SK-N-SH (cell line): Measurements from ENCODE around the gene KMT2B.

ENCODE experiments used
- EZH2phosphoT487 ChIP-seq: fragments of 200-600 bp; sonication (generic); IDR thresholded peaks from 2 replicates; pipeline ENCODE4 v1.6.1; 2017; ENCODE audit warnings: low read depth, mixed run types, mild to moderate bottlenecking, antibody characterized with exemption, moderate library complexity, borderline replicate concordance
- FOXM1 ChIP-seq: IDR thresholded peaks from 2 replicates; pipeline ENCODE4 v1.4.0; 2012; ENCODE audit warnings: low read depth, mild to moderate bottlenecking
- GABPA ChIP-seq: IDR thresholded peaks from 2 replicates; pipeline ENCODE4 v1.4.0; 2012; ENCODE audit warnings: low read depth, mild to moderate bottlenecking
- JUND ChIP-seq: IDR thresholded peaks from 2 replicates; pipeline ENCODE4 v1.4.0; 2012
- POLR2AphosphoS5 ChIP-seq: IDR thresholded peaks from 2 replicates; pipeline ENCODE4 v1.6.1; 2012; ENCODE audit warnings: low read depth, low read length
- RAD21 ChIP-seq: IDR thresholded peaks from 2 replicates; pipeline ENCODE4 v1.6.1; 2012; ENCODE audit warnings: mild to moderate bottlenecking, low read length
- TAF1 ChIP-seq: IDR thresholded peaks from 2 replicates; pipeline ENCODE4 v1.6.1; 2012; ENCODE audit warnings: low read depth, mild to moderate bottlenecking, low read length, moderate library complexity, borderline replicate concordance
- YY1 ChIP-seq: IDR thresholded peaks from 2 replicates; pipeline ENCODE4 v1.4.0; 2012; ENCODE audit warnings: low read depth, mild to moderate bottlenecking
- ZBTB33 ChIP-seq: IDR thresholded peaks from 2 replicates; pipeline ENCODE4 v1.4.0; 2012; ENCODE audit warnings: low read depth, borderline replicate concordance
- TF ChIP-seq, protein P1 (sequence below): fragments of 200-600 bp; sonication (generic); IDR thresholded peaks from 2 replicates; pipeline ENCODE4 v1.6.1; 2017; ENCODE audit warnings: antibody characterized with exemption, mild to moderate bottlenecking, moderate library complexity
- TF ChIP-seq, protein P2 (sequence below): IDR thresholded peaks from 2 replicates; pipeline ENCODE4 v1.6.1; 2012; ENCODE audit warnings: mild to moderate bottlenecking, low read depth, low read length, moderate library complexity

DNA sequence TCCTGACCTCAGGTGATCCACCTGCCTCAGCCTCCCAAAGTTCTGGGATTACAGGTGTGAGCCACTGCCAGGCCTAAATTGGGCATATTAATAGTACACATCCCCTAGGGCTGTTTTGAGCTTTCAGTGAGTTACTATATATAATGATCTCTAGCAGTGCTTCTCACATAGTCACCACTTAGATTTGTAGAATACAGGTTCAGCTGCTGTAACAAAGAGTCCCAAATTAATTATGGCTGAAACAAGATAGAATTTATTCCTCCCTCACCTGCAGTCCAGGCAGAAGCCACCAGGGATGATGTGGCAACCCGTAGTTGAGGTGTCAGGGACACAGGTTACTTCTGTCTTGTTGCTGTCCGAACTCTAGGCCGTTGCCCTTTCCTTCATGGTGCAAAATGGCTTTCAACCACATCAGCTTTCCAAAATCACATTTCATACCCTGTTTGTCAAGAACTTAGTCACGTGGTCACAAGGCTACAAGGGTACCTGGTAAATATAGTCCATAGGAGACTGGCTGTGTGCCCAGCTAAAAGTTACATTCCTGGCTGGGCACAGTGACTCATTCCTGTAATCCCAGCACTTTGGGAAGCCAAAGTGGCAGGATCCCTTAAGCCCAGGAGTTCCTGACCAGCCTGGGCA is 43.0 kb downstream of the KMT2B start:
- TF ChIP-seq POLR2AphosphoS5, result no peak
- TF ChIP-seq, protein P1, sequence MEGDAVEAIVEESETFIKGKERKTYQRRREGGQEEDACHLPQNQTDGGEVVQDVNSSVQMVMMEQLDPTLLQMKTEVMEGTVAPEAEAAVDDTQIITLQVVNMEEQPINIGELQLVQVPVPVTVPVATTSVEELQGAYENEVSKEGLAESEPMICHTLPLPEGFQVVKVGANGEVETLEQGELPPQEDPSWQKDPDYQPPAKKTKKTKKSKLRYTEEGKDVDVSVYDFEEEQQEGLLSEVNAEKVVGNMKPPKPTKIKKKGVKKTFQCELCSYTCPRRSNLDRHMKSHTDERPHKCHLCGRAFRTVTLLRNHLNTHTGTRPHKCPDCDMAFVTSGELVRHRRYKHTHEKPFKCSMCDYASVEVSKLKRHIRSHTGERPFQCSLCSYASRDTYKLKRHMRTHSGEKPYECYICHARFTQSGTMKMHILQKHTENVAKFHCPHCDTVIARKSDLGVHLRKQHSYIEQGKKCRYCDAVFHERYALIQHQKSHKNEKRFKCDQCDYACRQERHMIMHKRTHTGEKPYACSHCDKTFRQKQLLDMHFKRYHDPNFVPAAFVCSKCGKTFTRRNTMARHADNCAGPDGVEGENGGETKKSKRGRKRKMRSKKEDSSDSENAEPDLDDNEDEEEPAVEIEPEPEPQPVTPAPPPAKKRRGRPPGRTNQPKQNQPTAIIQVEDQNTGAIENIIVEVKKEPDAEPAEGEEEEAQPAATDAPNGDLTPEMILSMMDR, result no peak
- no peak for TF ChIP-seq JUND
- TF ChIP-seq, protein P2, sequence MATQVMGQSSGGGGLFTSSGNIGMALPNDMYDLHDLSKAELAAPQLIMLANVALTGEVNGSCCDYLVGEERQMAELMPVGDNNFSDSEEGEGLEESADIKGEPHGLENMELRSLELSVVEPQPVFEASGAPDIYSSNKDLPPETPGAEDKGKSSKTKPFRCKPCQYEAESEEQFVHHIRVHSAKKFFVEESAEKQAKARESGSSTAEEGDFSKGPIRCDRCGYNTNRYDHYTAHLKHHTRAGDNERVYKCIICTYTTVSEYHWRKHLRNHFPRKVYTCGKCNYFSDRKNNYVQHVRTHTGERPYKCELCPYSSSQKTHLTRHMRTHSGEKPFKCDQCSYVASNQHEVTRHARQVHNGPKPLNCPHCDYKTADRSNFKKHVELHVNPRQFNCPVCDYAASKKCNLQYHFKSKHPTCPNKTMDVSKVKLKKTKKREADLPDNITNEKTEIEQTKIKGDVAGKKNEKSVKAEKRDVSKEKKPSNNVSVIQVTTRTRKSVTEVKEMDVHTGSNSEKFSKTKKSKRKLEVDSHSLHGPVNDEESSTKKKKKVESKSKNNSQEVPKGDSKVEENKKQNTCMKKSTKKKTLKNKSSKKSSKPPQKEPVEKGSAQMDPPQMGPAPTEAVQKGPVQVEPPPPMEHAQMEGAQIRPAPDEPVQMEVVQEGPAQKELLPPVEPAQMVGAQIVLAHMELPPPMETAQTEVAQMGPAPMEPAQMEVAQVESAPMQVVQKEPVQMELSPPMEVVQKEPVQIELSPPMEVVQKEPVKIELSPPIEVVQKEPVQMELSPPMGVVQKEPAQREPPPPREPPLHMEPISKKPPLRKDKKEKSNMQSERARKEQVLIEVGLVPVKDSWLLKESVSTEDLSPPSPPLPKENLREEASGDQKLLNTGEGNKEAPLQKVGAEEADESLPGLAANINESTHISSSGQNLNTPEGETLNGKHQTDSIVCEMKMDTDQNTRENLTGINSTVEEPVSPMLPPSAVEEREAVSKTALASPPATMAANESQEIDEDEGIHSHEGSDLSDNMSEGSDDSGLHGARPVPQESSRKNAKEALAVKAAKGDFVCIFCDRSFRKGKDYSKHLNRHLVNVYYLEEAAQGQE, result no peak
- no peak for TF ChIP-seq GABPA
- no peak for TF ChIP-seq TAF1
- no peak for TF ChIP-seq YY1
- TF ChIP-seq FOXM1, result no peak
- no peak for TF ChIP-seq ZBTB33
- TF ChIP-seq RAD21, result no peak
- TF ChIP-seq EZH2phosphoT487, result no peak
